ENCODE results near the gene DEFB123. TPM values are rescaled to one million over a fixed set of nuclear protein-coding genes. Genes with fewer than 3 reads are reported as not detected.
A peak's percentile ranks its signal among the peaks of the same experiment; 100 is the strongest.

The DEFB123 gene
- total RNA-seq, 4 donors from 2014 or later, result not detected

DNA sequence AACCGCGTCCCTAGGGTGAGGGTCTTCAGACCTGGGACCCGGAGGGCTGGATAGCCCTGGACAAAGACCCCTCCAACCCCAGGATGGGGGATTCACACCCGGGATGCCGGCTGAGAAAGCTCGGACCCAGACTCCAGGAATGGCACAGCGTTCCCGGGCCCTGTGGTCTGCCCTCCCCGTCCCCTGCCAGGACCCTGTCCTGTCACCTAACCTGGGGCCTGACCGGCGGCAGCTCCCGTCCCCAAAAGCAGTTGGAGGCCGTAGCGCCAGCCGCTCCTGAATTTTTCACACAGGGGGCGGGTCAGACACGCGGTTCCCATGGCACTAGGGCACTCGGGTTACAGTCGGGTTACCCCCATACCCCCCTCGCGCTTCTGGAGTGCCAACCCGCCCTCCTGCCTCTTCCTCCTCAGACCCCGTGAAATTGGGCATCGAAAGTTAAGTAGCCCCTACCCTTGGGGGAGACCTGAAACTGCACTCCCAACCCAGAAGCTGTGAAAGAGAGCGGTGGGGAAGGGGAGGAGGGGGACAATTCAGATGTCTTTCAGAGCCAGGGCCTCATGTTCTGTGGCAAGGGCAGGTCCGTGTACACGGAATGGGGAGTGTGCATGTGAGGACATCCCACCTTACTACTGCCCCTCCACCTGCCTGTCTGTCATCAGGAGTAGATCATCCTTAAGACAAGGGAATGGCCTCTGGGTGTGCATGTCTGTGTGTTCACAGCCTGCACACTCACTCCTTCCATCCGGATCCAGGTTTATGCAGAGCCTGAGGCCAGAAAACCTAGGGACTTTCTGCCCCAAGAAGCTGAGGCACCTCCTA lies 35.3 kb downstream of the DEFB123 start:
- DNase-seq, result no peak
- peak overlapping the region; percentile 42 to 83 (median 70) for H3K27ac ChIP-seq

DNA sequence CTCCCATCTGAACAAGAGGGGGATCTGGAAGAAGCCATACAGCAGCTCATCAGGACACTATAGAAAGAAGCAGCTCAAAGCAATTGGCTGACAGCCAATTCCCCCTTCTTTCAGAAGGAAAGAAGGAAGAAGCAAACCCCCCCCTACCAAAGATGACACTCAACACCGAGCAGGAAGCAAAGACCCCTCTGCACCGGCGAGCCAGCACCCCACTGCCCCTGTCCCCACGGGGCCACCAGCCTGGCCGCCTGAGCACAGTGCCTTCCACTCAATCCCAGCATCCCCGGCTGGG lies 35.8 kb downstream of the DEFB123 start:
- 70 to 94% methylated on average over 3 to 5 of the region's 6 CpGs for WGBS, 2 donors
- H3K9me3 ChIP-seq, result no peaks in the 10 kb centered on the region
- H3K4me1 ChIP-seq, result peaks cover 7 to 26% (median 8%) of the 10 kb centered on the region in 3 donors
- TF ChIP-seq, protein P1, sequence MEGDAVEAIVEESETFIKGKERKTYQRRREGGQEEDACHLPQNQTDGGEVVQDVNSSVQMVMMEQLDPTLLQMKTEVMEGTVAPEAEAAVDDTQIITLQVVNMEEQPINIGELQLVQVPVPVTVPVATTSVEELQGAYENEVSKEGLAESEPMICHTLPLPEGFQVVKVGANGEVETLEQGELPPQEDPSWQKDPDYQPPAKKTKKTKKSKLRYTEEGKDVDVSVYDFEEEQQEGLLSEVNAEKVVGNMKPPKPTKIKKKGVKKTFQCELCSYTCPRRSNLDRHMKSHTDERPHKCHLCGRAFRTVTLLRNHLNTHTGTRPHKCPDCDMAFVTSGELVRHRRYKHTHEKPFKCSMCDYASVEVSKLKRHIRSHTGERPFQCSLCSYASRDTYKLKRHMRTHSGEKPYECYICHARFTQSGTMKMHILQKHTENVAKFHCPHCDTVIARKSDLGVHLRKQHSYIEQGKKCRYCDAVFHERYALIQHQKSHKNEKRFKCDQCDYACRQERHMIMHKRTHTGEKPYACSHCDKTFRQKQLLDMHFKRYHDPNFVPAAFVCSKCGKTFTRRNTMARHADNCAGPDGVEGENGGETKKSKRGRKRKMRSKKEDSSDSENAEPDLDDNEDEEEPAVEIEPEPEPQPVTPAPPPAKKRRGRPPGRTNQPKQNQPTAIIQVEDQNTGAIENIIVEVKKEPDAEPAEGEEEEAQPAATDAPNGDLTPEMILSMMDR (IDR thresholded peaks at IDR 0.05), result no peak
- no peak for TF ChIP-seq POLR2A (IDR thresholded peaks at IDR 0.05)
- H3K27ac ChIP-seq, result peak overlapping the region in 3 of 4 donors; percentile 11 to 83 (median 80)
- intact Hi-C loops (cut with DNase I), result no loop called here
- peaks cover 0 to 30% (median 0%) of the 10 kb centered on the region in 4 donors for H3K27me3 ChIP-seq
- peak overlapping the region in 2 of 4 donors; percentile 44 to 65 for H3K4me3 ChIP-seq
- H3K36me3 ChIP-seq, result no peaks in the 10 kb centered on the region
- no peak for DNase-seq

More for the DNA sequence above, 35.3 kb downstream of the DEFB123 start:
- 7 to 8% methylated on average over 2 to 7 of the region's 29 CpGs for WGBS, 2 donors
- TF ChIP-seq, protein P1 (IDR thresholded peaks at IDR 0.05), result no peak
- TF ChIP-seq POLR2A (IDR thresholded peaks at IDR 0.05), result no peak
- Histone ChIP-seq H3K9me3 (no peaks in the 10 kb centered on the region), H3K4me1 (peaks cover 7 to 26% (median 8%) of the 10 kb centered on the region in 3 donors), H3K4me3 (peak overlapping the region; percentile 12 to 65 (median 40)), H3K27me3 (peaks cover 0 to 30% (median 0%) of the 10 kb centered on the region in 4 donors), H3K36me3 (no peaks in the 10 kb centered on the region)
- intact Hi-C loops (cut with DNase I), result no loop called here

DNA sequence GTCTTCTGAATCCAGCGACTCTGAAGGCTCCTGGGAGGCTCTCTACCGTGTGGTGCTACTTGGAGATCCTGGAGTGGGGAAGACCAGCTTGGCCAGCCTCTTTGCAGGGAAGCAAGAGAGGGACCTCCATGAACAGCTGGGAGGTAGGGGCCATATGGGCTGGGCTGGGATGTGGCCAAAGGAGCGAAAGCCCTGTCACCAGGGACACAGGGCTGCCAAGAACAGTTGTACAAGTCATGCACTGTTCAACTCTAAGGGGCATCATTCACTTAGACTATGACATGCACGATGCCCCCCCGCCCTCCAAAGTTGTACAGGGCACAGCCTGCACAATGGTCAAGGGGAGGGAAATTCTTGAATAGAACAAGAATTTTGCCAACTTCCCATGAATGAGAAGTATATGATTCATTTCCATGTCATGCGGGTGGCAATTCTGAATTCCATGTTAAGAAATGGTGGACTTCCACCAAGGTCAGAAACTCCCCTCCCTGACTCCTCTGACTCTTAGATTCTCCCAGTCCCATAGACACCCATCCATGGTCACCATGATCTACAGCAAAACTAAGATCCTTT lies 36.3 kb downstream of the DEFB123 start:
- no peaks in the 10 kb centered on the region for H3K9me3 ChIP-seq
- peaks cover 7 to 26% (median 8%) of the 10 kb centered on the region in 3 donors for H3K4me1 ChIP-seq
- TF ChIP-seq POLR2A (IDR thresholded peaks at IDR 0.05), result no peak
- TF ChIP-seq, protein P1 (IDR thresholded peaks at IDR 0.05), result no peak
- WGBS, 2 donors, result 53 to 75% methylated on average over 3 to 4 of the region's 6 CpGs
- H3K27me3 ChIP-seq, result peaks cover 0 to 30% (median 0%) of the 10 kb centered on the region in 4 donors
- H3K36me3 ChIP-seq, result no peaks in the 10 kb centered on the region
- H3K4me3 ChIP-seq, result peak overlapping the region in 2 of 4 donors; percentile 44 to 65
- intact Hi-C loops (cut with DNase I), result no loop called here
- H3K27ac ChIP-seq, result peak overlapping the region in 3 of 4 donors; percentile 11 to 83 (median 80)
- DNase-seq, result no peak

DNA sequence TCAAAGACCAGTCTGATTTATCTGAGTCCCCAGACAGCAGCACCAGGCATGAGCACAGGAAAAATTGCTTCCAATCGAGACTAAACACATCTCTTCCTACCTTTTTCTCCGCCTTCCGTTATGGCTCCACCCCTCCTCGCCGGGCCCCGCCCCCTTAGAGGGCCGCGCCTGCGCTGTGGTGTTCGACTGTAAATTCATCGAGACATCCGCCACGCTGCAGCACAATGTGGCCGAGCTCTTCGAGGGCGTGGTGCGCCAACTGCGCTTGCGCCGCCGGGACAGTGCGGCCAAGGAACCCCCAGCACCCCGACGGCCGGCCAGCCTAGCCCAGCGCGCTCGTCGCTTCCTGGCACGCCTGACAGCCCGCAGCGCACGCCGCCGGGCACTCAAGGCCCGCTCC lies 43.6 kb downstream of the DEFB123 start:
- 25 to 50% methylated on average over 9 of the region's 36 CpGs for WGBS, 2 donors
- peak overlapping the region in 2 of 4 donors; percentile 76 to 82 for H3K27ac ChIP-seq
- TF ChIP-seq, protein P1 (IDR thresholded peaks at IDR 0.05), result no peak
- no peak for TF ChIP-seq POLR2A (IDR thresholded peaks at IDR 0.05)
- H3K9me3 ChIP-seq, result no peaks in the 10 kb centered on the region
- H3K36me3 ChIP-seq, result no peaks in the 10 kb centered on the region
- H3K4me3 ChIP-seq, result no peak overlapping the region
- H3K4me1 ChIP-seq, result peaks cover 0 to 26% (median 0%) of the 10 kb centered on the region in 3 donors
- H3K27me3 ChIP-seq, result peaks cover 0 to 23% (median 0%) of the 10 kb centered on the region in 4 donors
- DNase-seq, result no peak
- intact Hi-C loops (cut with DNase I), result no loop called here
